ENCODE data around the gene EPN3.

Gene EPN3

DNA sequence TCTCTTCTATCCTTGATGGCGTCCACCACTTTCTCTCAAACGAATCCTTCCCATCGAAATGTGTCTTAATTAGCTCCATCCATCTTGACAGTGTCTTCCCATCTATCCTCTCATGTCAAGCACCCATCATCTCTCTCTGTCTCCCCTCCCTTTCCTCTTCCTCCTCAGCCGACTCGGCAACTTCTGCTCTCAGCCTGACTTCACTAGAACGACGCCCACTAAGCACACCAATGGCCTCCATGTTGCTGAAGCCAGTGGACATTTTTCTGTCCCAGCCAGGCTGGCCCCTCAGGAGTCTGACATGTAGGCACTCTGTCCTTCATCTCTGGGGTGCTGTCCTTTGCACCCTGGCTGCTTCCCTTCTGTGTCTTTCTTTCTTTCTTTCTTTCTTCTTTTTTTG lies 12.0 kb downstream of the EPN3 start:
- Histone ChIP-seq H3K27ac (no peak overlapping the region), H3K4me2 (ENCODE audit: low read length) (no peak overlapping the region), H2AFZ (no peak overlapping the region), H3K79me2 (peaks cover 2% of the 10 kb centered on the region), H3K36me3 (ENCODE audit: control insufficient read depth, insufficient read depth, low read length) (no peaks in the 10 kb centered on the region), H3K4me1 (peaks cover 33% of the 10 kb centered on the region), H3K9ac (no peak overlapping the region), H3K27me3 (ENCODE audit: control insufficient read depth, insufficient read depth, low read length) (no peaks in the 10 kb centered on the region), H3K4me3 (ENCODE audit: low read depth, low read length) (no peak overlapping the region), H3K9me3 (ENCODE audit: control insufficient read depth, low read length) (no peaks in the 10 kb centered on the region)
- TF ChIP-seq, protein P1, sequence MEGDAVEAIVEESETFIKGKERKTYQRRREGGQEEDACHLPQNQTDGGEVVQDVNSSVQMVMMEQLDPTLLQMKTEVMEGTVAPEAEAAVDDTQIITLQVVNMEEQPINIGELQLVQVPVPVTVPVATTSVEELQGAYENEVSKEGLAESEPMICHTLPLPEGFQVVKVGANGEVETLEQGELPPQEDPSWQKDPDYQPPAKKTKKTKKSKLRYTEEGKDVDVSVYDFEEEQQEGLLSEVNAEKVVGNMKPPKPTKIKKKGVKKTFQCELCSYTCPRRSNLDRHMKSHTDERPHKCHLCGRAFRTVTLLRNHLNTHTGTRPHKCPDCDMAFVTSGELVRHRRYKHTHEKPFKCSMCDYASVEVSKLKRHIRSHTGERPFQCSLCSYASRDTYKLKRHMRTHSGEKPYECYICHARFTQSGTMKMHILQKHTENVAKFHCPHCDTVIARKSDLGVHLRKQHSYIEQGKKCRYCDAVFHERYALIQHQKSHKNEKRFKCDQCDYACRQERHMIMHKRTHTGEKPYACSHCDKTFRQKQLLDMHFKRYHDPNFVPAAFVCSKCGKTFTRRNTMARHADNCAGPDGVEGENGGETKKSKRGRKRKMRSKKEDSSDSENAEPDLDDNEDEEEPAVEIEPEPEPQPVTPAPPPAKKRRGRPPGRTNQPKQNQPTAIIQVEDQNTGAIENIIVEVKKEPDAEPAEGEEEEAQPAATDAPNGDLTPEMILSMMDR (IDR thresholded peaks at IDR 0.05) = no peak

DNA sequence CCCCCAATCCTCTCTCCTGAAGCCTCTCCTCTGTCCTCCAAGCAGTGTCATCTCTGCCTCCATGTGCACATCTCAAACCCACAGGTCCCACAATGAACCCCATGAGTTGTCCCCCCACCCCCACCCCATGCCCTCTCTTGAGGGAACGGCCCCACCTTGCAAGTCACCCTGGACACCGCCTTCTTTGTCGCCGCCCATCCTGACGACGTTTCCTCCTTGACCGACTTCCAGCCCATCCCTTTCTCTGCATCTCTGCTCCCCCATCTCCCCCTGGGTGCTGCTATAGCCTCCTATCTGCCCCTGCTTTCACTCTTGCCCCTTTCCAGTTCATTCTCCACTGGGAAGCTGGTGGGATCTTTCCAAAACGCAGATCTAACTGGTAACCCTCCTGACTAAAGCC lies 12.8 kb downstream of the EPN3 start:
- peaks cover 2% of the 10 kb centered on the region for H3K79me2 ChIP-seq
- no peak overlapping the region for H3K27ac ChIP-seq
- peaks cover 33% of the 10 kb centered on the region for H3K4me1 ChIP-seq
- H3K4me2 ChIP-seq (ENCODE audit: low read length) = no peak overlapping the region
- H3K4me3 ChIP-seq (ENCODE audit: low read depth, low read length) = no peak overlapping the region
- no peak overlapping the region for H3K9ac ChIP-seq
- no peaks in the 10 kb centered on the region for H3K27me3 ChIP-seq (ENCODE audit: control insufficient read depth, insufficient read depth, low read length)
- TF ChIP-seq, protein P1 (IDR thresholded peaks at IDR 0.05) = no peak
- no peaks in the 10 kb centered on the region for H3K36me3 ChIP-seq (ENCODE audit: control insufficient read depth, insufficient read depth, low read length)
- no peak overlapping the region for H2AFZ ChIP-seq
- H3K9me3 ChIP-seq (ENCODE audit: control insufficient read depth, low read length) = no peaks in the 10 kb centered on the region

DNA sequence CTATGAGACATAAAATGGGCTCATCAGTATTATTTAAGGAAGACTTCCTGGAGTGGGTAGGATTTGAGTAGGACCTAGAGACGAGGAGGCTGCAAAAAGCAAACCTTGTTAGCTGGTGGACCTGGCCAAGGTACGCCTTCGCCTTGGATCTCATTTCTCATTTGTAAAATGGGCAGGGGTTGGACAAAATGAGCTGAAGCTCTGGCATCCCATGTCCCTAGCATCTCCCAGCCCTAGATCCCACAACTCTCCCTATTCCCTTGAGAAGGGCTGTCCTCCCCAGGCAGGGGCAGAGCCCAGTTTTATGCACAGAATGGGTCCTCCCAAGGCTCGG lies 14.1 kb downstream of the EPN3 start:
- Histone ChIP-seq H3K4me1 (peaks cover 37% of the 10 kb centered on the region), H3K79me2 (peaks cover 2% of the 10 kb centered on the region), H3K4me3 (ENCODE audit: low read depth, low read length) (no peak overlapping the region), H3K4me2 (ENCODE audit: low read length) (peak overlapping the region; percentile 61), H3K9me3 (ENCODE audit: control insufficient read depth, low read length) (no peaks in the 10 kb centered on the region), H3K36me3 (ENCODE audit: control insufficient read depth, insufficient read depth, low read length) (no peaks in the 10 kb centered on the region), H3K9ac (no peak overlapping the region), H3K27ac (peak overlapping the region; percentile 58), H3K27me3 (ENCODE audit: control insufficient read depth, insufficient read depth, low read length) (no peaks in the 10 kb centered on the region), H2AFZ (peak overlapping the region; percentile 82)
- TF ChIP-seq, protein P1 (IDR thresholded peaks at IDR 0.05) = no peak

DNA sequence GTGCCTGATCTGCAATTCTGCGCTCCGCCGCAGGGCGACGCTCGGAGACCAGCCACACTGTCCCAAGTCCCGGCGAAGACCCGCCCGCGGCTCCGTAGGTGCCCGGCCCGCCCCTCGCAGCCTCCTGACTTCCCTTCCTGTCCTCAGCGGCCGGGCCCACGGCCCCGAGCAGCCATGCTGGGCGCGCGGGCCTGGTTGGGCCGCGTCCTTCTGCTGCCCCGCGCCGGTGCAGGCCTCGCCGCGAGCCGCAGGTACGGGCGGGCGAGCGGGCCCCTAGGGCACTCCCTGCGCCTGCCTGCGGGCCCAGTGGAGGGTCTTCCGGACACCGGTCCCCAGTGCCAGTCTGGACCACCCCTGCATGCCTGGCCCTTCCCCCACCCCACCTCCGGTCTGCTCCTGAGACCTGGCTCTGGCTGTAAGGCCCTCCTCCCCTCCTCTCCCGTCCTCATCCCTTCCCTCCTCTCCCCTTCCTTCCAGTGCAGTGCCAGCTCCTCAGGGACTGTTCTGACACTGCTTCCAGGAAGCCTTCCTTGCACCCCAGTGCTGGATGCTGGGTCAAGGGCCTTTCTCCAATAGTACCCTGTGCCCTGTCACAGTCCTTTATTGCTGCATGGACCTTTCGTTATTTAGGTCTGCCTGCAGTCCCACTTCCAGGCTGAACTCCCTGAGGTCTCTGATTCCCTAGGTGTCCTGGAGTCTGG lies 14.7 kb downstream of the EPN3 start, which contains the start of gene SPATA20:
SPATA20 (plus strand) TSS at position 140 of the 701 bp plus-strand sequence; CDS start at position 175, 35 bp downstream.
- Histone ChIP-seq H3K27ac (peak within 1 kb of the TSS; percentile 58), H3K27me3 (ENCODE audit: control insufficient read depth, insufficient read depth, low read length) (no peaks in the 10 kb centered on the region), H3K79me2 (peaks cover 2% of the 10 kb centered on the region)

More for the DNA sequence above, 14.7 kb downstream of the EPN3 start, which contains the start of gene SPATA20:
- H2AFZ ChIP-seq = peak within 1 kb of the TSS; percentile 82
- H3K36me3 ChIP-seq (ENCODE audit: control insufficient read depth, insufficient read depth, low read length) = no peaks in the 10 kb centered on the region
- no peaks in the 10 kb centered on the region for H3K9me3 ChIP-seq (ENCODE audit: control insufficient read depth, low read length)
- peak within 1 kb of the TSS; percentile 44 for H3K4me3 ChIP-seq (ENCODE audit: low read depth, low read length)
- TF ChIP-seq, protein P1 (IDR thresholded peaks at IDR 0.05) = peak; percentile 97
- peak within 1 kb of the TSS; percentile 61 for H3K4me2 ChIP-seq (ENCODE audit: low read length)
- peaks cover 34% of the 10 kb centered on the region for H3K4me1 ChIP-seq
- peak within 1 kb of the TSS; percentile 70 for H3K9ac ChIP-seq

Measured in parathyroid adenoma (tissue), 2 donors.